Neuron (in vitro differentiated cells): ENCODE measurements around the gene MTR.

ENCODE experiments used
- H2AFZ ChIP-seq: one replicate; pipeline ENCODE4 v1.6.1; 2013; ENCODE audit warnings: low read depth, mild to moderate bottlenecking, inconsistent platforms, low read length, moderate library complexity
- H3K27me3 ChIP-seq: one replicate; pipeline ENCODE4 v1.6.1; 2013; ENCODE audit warnings: low read length; ENCODE audit not compliant: insufficient read depth
- H3K36me3 ChIP-seq: one replicate; pipeline ENCODE4 v1.6.1; 2013; ENCODE audit warnings: low read length; ENCODE audit not compliant: insufficient read depth
- H3K4me1 ChIP-seq: one replicate; pipeline ENCODE4 v1.6.1; 2013; ENCODE audit warnings: low read length; ENCODE audit not compliant: insufficient read depth
- H3K4me3 ChIP-seq: 2 replicates; pipeline ENCODE4 v1.5.1; 2013; ENCODE audit warnings: mild to moderate bottlenecking, low read length, moderate library complexity
- H3K9me3 ChIP-seq: one replicate; pipeline ENCODE4 v1.6.1; 2013; ENCODE audit warnings: low read length

The MTR gene

DNA sequence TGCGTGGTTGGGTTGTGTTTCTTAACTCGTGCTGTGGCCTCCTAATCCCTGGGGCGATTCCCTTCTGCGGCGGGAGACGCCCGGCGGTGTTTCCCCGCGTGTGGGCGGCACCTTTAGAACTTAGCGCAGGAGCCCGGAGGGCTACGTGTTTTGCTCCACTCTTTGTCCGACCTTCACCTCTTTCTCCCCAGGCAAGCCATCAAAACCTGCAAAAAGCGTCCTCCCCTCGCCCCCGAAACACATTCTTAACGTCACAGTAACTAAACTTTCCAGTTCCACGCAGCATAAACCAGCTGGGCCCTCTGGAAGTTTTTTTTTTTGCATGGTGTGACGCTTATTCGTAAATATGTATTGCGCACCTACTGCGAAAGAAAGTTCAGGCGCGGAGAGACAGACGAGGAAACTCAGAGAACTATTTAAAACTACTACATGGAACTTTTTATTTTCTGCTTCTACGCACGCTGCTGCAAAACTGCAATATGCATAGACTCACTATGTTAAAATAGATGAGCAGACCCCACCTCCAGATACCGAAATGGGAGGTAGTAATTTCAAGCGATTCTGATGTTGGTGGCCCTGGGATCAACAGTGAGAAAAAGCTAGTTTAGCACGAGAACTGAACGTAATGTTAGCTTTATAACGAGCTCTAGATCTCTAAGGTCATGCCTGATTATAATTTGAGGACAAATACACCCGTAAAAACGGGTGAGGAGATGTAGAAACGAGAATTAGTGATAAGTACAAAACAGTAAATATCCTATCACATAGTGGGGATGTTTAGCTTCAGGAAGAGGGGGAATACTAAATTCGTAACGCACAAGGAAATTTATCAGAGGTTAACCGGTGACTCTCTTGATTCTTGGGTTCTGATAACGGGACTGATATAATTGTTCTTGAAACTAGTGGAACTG lies 920 bp downstream of the MTR start:
- Histone ChIP-seq H3K4me1 (peaks cover 6% of the 10 kb centered on the region), H3K4me3 (peak overlapping the region; percentile 96), H3K27me3 (no peaks in the 10 kb centered on the region), H3K9me3 (no peaks in the 10 kb centered on the region), H2AFZ (peak overlapping the region; percentile 91), H3K36me3 (peaks cover 3% of the 10 kb centered on the region)

- Histone ChIP-seq H3K4me1 (peaks cover 6% of the 10 kb centered on the region), H2AFZ (no peak overlapping the region), H3K9me3 (no peaks in the 10 kb centered on the region), H3K36me3 (peaks cover 7% of the 10 kb centered on the region), H3K4me3 (no peak overlapping the region), H3K27me3 (no peaks in the 10 kb centered on the region)
These were observed 3.9 kb downstream of the MTR start for GRCh38 chr1:236799001-236799400.

DNA sequence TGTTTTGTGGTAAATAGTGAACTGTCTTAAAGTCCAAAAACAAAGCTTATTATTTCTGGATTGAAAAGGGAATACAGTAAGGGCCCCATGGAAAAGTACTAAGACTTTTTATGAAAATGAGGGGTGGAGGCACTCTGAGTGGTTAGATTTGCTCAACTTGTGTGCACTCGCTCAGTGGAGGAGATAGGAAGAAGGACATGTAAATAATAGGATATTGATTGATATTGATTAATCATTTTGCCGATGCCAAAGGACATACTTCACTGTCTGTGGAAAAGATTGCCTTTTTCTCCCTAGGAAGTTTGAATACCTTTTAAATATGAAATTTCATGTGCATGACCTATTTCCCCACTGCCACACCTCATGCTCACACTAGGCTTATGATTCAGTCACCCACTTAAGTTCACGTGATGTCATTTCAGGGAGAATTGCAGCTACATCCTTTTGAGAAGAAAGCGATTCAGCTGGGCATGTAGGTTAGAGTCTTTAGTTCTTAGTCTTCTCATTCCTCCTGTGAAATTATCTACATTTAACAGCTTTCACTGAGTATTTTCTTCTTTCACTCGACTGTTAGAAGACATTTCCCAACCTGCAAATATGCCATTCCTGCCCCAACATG lies 5.0 kb downstream of the MTR start:
- no peak overlapping the region for H3K4me3 ChIP-seq
- H3K36me3 ChIP-seq = peaks cover 10% of the 10 kb centered on the region
- no peaks in the 10 kb centered on the region for H3K27me3 ChIP-seq
- peaks cover 6% of the 10 kb centered on the region for H3K4me1 ChIP-seq
- no peaks in the 10 kb centered on the region for H3K9me3 ChIP-seq
- no peak overlapping the region for H2AFZ ChIP-seq

- H3K4me1 ChIP-seq = peaks cover 6% of the 10 kb centered on the region
- H3K36me3 ChIP-seq = peaks cover 15% of the 10 kb centered on the region
- H2AFZ ChIP-seq = no peak overlapping the region
- no peaks in the 10 kb centered on the region for H3K27me3 ChIP-seq
- H3K9me3 ChIP-seq = no peaks in the 10 kb centered on the region
- no peak overlapping the region for H3K4me3 ChIP-seq
These were observed 5.5 kb downstream of the MTR start for GRCh38 chr1:236800623-236801022.

DNA sequence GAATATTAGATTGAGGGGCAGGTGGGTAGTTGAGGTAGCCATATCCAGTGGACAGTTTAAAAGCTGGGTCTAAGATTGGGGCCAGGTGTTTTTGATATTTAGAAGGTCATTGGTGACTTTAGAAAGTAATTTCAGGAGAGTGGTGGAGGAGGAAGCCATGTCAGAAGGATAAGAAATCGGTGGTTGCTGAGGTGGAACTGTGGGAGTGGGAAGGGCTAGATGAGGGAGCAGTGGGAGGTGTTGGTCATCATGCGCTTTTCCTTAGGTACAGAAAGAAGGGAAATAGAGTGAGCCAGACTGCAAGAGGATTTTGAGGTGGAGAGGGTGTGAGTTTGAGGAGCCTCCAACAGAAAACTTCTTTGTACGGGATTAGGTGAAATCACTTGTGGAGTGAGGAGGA lies 7.2 kb downstream of the MTR start:
- H2AFZ ChIP-seq = no peak overlapping the region
- H3K9me3 ChIP-seq = no peaks in the 10 kb centered on the region
- H3K36me3 ChIP-seq = peaks cover 23% of the 10 kb centered on the region
- H3K4me3 ChIP-seq = no peak overlapping the region
- no peaks in the 10 kb centered on the region for H3K4me1 ChIP-seq
- H3K27me3 ChIP-seq = no peaks in the 10 kb centered on the region

DNA sequence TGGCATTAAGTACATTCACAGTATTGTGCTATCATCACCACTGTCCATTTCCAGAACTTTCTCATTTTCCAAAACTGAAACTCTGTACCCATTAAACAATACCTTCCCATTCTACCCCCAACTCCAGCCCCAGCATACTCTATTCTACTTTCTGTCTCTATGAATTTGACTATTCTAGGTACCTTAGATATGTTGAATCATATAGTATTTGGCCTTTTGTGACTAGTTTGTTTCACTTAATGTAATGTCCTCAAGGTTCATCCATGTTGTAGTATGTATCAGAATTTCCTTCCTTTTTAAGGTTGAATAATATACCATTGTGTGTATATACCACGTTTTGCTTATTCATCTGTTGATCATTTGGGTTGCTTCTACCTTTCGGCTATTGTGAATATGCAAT lies 11.5 kb downstream of the MTR start:
- H3K4me1 ChIP-seq = no peaks in the 10 kb centered on the region
- H3K36me3 ChIP-seq = peaks cover 42% of the 10 kb centered on the region
- no peak overlapping the region for H3K4me3 ChIP-seq
- no peaks in the 10 kb centered on the region for H3K27me3 ChIP-seq
- no peak overlapping the region for H2AFZ ChIP-seq
- peaks cover 2% of the 10 kb centered on the region for H3K9me3 ChIP-seq

- Histone ChIP-seq H3K27me3 (no peaks in the 10 kb centered on the region), H3K4me3 (no peak overlapping the region), H2AFZ (no peak overlapping the region), H3K36me3 (peaks cover 52% of the 10 kb centered on the region), H3K9me3 (peaks cover 2% of the 10 kb centered on the region), H3K4me1 (no peaks in the 10 kb centered on the region)
These were observed 12.9 kb downstream of the MTR start for GRCh38 chr1:236808005-236808404.

GRCh38 chr1:236808564-236809130 lies 13.6 kb downstream of the MTR start:
- Histone ChIP-seq H3K4me3 (no peak overlapping the region), H3K27me3 (no peaks in the 10 kb centered on the region), H3K9me3 (peaks cover 2% of the 10 kb centered on the region), H3K4me1 (no peaks in the 10 kb centered on the region), H2AFZ (no peak overlapping the region), H3K36me3 (peaks cover 53% of the 10 kb centered on the region)

DNA sequence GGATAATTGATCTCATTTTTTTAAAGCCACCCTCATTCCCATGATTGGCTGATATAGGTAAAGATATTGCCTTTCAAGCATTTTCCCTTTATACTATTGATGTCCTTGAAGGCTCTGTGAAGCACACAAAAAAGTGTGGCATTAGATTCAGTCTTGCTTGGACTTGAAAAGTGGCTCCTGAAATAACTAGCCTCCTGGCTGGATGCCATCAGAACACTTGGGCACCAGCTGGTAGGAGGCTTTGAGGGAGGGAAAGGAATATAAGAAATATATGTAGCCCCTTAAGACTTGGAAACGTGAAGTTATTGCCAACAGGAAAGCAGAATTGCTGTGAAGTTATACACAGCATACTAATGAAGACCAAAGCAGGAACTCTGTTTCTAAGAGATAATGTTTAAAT lies 14.1 kb downstream of the MTR start:
- H3K27me3 ChIP-seq = no peaks in the 10 kb centered on the region
- H2AFZ ChIP-seq = no peak overlapping the region
- H3K36me3 ChIP-seq = peaks cover 53% of the 10 kb centered on the region
- no peak overlapping the region for H3K4me3 ChIP-seq
- H3K9me3 ChIP-seq = peaks cover 2% of the 10 kb centered on the region
- no peaks in the 10 kb centered on the region for H3K4me1 ChIP-seq

- Histone ChIP-seq H3K9me3 (peaks cover 2% of the 10 kb centered on the region), H3K27me3 (no peaks in the 10 kb centered on the region), H3K36me3 (peaks cover 56% of the 10 kb centered on the region), H3K4me1 (no peaks in the 10 kb centered on the region), H2AFZ (no peak overlapping the region), H3K4me3 (no peak overlapping the region)
These were observed 14.9 kb downstream of the MTR start for GRCh38 chr1:236810018-236810417.

- H3K36me3 ChIP-seq = peaks cover 51% of the 10 kb centered on the region
- H3K27me3 ChIP-seq = no peaks in the 10 kb centered on the region
- no peak overlapping the region for H3K4me3 ChIP-seq
- no peaks in the 10 kb centered on the region for H3K4me1 ChIP-seq
- H3K9me3 ChIP-seq = peaks cover 2% of the 10 kb centered on the region
- H2AFZ ChIP-seq = no peak overlapping the region
These were observed 17.4 kb downstream of the MTR start for GRCh38 chr1:236812334-236813030.

DNA sequence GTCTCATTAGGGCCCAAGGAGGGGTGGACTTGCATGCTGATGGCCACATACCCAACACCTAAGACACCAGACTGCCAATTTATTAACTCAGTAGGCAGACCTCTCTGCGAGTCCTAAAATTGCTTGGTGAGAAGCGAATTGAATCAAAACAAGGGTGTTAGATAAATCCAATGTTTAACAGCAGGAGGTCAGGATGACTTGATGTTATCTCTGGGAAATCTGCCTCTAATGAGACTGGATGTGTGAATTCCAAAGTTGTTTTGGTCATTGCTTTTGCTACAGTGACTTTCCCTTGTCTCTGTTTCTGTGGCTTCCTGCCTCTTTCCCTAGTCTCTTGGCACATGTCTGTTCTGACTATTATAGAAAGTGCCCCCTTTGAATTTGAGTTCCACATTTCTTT lies 20.8 kb downstream of the MTR start:
- H3K4me3 ChIP-seq = no peak overlapping the region
- H3K36me3 ChIP-seq = peaks cover 50% of the 10 kb centered on the region
- H3K4me1 ChIP-seq = no peaks in the 10 kb centered on the region
- no peaks in the 10 kb centered on the region for H3K27me3 ChIP-seq
- no peak overlapping the region for H2AFZ ChIP-seq
- peaks cover under 1% of the 10 kb centered on the region for H3K9me3 ChIP-seq

DNA sequence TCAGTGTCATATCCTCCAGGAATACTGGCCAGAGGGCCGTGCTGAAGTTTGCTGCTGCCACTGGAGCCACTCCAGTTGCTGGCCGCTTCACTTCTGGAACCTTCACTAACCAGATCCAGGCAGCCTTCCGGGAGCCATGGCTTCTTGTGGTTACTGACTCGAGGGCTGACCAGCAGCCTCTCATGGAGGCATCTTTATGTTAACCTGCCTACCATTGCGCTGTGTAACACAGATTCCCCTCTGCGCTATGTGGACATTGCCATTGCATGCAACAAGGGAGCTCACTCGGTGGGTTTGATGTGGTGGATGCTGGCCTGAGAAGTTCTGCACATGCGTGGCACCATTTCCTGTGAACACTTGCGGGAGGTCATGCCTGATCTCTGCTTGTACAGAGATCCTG lies 24.8 kb downstream of the MTR start:
- H3K4me3 ChIP-seq = no peak overlapping the region
- H3K9me3 ChIP-seq = no peaks in the 10 kb centered on the region
- H3K27me3 ChIP-seq = no peaks in the 10 kb centered on the region
- no peaks in the 10 kb centered on the region for H3K4me1 ChIP-seq
- H2AFZ ChIP-seq = no peak overlapping the region
- H3K36me3 ChIP-seq = peaks cover 35% of the 10 kb centered on the region
